T-helper 2 cell treated with Interferon-gamma antibody and Interleukin-4, amounts not matched to agents 5 μg/mL and 100 μg/mL, for 36 hours (primary cell): ENCODE data around the gene CLIC1.

Experiments used
- DNase-seq: peaks from one replicate; pipeline ENCODE4 v3.0.0; 2021; ENCODE audit warnings: low spot score
- H3K27ac Mint-ChIP-seq: one replicate; pipeline ENCODE4 v1.8.0; 2021; ENCODE audit warnings: mild to moderate bottlenecking, mixed read lengths
- H3K27me3 Mint-ChIP-seq: one replicate; pipeline ENCODE4 v1.8.0; 2021; ENCODE audit warnings: low read depth, mixed read lengths
- H3K36me3 Mint-ChIP-seq: one replicate; pipeline ENCODE4 v1.8.0; 2021; ENCODE audit warnings: low read depth, mixed read lengths
- H3K4me1 Mint-ChIP-seq: one replicate; pipeline ENCODE4 v1.8.0; 2021; ENCODE audit warnings: low read depth, mixed read lengths
- H3K4me3 Mint-ChIP-seq: one replicate; pipeline ENCODE4 v1.8.0; 2022; ENCODE audit warnings: mild to moderate bottlenecking, moderate library complexity, mixed read lengths
- H3K9me3 Mint-ChIP-seq: one replicate; pipeline ENCODE4 v1.8.0; 2021; ENCODE audit warnings: mixed read lengths

The CLIC1 gene

GRCh38 chr6:31686483-31686882, 49.8 kb downstream of the CLIC1 start:
- DNase-seq = no peak
- Mint-ChIP-seq H3K36me3 (peaks cover 38% of the 10 kb centered on the region), H3K27ac (no peak overlapping the region), H3K27me3 (no peaks in the 10 kb centered on the region), H3K4me3 (no peak overlapping the region), H3K9me3 (no peaks in the 10 kb centered on the region), H3K4me1 (peaks cover 2% of the 10 kb centered on the region)

DNA sequence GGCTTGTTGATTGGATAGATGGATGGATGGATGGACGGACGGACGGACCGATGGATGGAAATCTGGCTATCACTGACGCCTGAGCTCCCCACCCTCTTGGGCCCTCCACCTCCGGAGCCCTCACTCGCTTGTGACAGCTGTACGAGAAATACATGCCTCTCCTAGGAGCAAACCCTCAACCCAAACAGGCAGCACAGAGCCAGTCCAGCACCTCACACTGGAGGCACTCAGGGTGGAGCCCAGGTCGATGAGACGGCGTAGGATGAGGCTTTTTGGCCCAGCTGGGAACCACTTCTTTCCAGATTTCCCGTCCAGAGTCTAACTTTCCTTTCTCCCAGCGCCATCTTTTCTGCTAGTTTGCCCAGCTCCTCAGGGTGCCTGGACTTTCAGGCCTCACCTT, 52.7 kb downstream of the CLIC1 start:
- DNase-seq = no peak
- Mint-ChIP-seq H3K36me3 (peaks cover 21% of the 10 kb centered on the region), H3K4me3 (no peak overlapping the region), H3K27ac (no peak overlapping the region), H3K9me3 (no peaks in the 10 kb centered on the region), H3K27me3 (no peaks in the 10 kb centered on the region), H3K4me1 (peaks cover 17% of the 10 kb centered on the region)

DNA sequence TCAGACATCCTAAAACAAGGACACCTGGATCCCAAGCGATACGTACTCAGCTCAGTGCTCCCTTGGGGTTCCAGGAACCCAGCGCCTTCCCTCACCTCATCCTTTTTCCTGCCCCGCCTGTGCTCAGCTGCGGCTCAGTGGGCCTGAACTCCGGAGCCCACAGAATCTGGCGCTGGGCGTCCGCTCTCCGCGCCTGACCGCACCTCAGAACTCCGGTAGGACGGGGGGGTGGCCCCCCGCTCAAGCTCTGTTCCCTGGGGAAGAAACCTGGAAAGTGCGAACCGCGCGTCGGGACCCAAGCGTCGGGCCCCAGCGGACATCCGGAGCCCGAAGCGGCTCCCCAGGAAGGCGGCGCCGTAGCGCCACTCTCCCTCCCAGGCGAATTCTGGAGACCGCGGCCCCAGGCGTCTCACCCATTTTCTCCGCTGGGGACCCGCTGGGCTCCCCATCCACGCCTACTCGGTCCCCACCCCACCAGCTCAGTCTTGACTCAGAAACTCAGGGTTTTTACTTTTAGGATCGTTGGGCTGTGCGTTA, 55.1 kb downstream of the CLIC1 start:
- Mint-ChIP-seq H3K9me3 (no peaks in the 10 kb centered on the region), H3K4me3 (peak overlapping the region; percentile 74), H3K4me1 (peaks cover 22% of the 10 kb centered on the region), H3K27ac (peak overlapping the region; percentile 34), H3K27me3 (no peaks in the 10 kb centered on the region), H3K36me3 (peaks cover 9% of the 10 kb centered on the region)
- peak; percentile 36 for DNase-seq
